Heart right ventricle (tissue), 16 donors: ENCODE results near the gene ORC1. TPM values are rescaled to one million over a fixed set of nuclear protein-coding genes. Genes with fewer than 3 reads are reported as not detected.
A peak's percentile ranks its signal among the peaks of the same experiment; 100 is the strongest.

Source experiments
- ATAC-seq, 8 donors: fragments of 200-7000 bp; cut with Tn5 transposase; one replicate each; pipeline ENCODE4 v1.9.1; 2020; ENCODE audit warnings: mild to moderate bottlenecking in 8 of 8, moderate library complexity in 8 of 8, moderate number of reproducible peaks in 1 of 8
- DNase-seq, 2 donors: peaks; one replicate each; pipeline ENCODE4 v3.0.0-alpha.2; 2020
- H3K27ac ChIP-seq, 10 donors: fragments of 200-600 bp; sonication (generic) in 2 of 10; one replicate each; pipeline versions ENCODE4 v1.5.0 to v1.8.0; 2020 to 2022; ENCODE audit warnings: mild to moderate bottlenecking in 3 of 10
- H3K27me3 ChIP-seq, 7 donors: fragments of 200-600 bp; one replicate each; pipeline ENCODE4 v1.8.0; 2021 to 2022; ENCODE audit warnings: mild to moderate bottlenecking in 2 of 7
- H3K36me3 ChIP-seq, 9 donors: fragments of 200-600 bp; sonication (generic) in 1 of 9; one replicate each; pipeline versions ENCODE4 v1.5.0 to v1.8.0; 2020 to 2022; ENCODE audit warnings: mild to moderate bottlenecking in 2 of 9
- H3K4me1 ChIP-seq, 9 donors: fragments of 200-600 bp; sonication (generic) in 1 of 9; one replicate each; pipeline versions ENCODE4 v1.5.0 to v1.8.0; 2020 to 2022; ENCODE audit warnings: mild to moderate bottlenecking in 4 of 9
- H3K4me3 ChIP-seq, 10 donors: fragments of 200-600 bp; sonication (generic) in 2 of 10; one replicate each; pipeline versions ENCODE4 v1.5.0 to v1.8.0; 2020 to 2022; ENCODE audit warnings: mild to moderate bottlenecking in 7 of 10, moderate library complexity in 2 of 10
- H3K9me3 ChIP-seq, 11 donors: fragments of 200-600 bp in 10 of 11; sonication (generic) in 2 of 11; one replicate each; pipeline versions ENCODE4 v1.5.0 to v1.8.0; 2013 to 2022; ENCODE audit warnings: mild to moderate bottlenecking in 2 of 11, control low read depth in 1 of 11, moderate library complexity in 1 of 11
- CTCF ChIP-seq, 9 donors: fragments of 200-600 bp; sonication (generic) in 2 of 9; IDR thresholded peaks; one replicate each; pipeline versions ENCODE4 v1.5.0 to v1.8.0; 2021 to 2022; ENCODE audit warnings: antibody characterized with exemption in 9 of 9, mild to moderate bottlenecking in 5 of 9, moderate library complexity in 1 of 9
- WGBS, 2 donors: extraction: QIAGEN DNeasy Blood & Tissue Kit; methylation state at CpG; one replicate each; pipeline ENCODE4 v1.1.7; 2013; ENCODE audit warnings: inconsistent platforms in 1 of 2; 5-methylcytosine and 5-hydroxymethylcytosine counted together
- intact Hi-C, 10 donors: fragments of 100-400 bp; cut with DNase I; formaldehyde crosslinking; loops; one replicate each; pipeline versions ENCODE4 v1.11.1 to v1.14.2; 2022
- polyA plus RNA-seq, 2 donors: library from polyadenylated mRNA; stranded (reverse); fragments of 200-250 nt; gene quantifications; one replicate each; pipeline ENCODE4 v1.2.3, GENCODE V29; 2013
- total RNA-seq, 10 donors: library from RNA; stranded (reverse); fragmentation: NEBNext Ultra II Directional in 3 of 10; extraction: Animal tissue kit (Norgen Biotek cat#: 25700) in 3 of 10; gene quantifications; one replicate each; pipeline versions ENCODE4 v1.2.1 to v1.2.4, GENCODE V29; 2021 to 2023
- donor health status: Arrhythmogenic right ventricular cardiomyopathy.
- donor health status: ischemic (EF 13 %, LVEDD 7.1; RV severe dilation, severe dysfunction).
- donor health status: healthy with polysubstance abuse.
- donor health status: DM: no; HTN: yes; CAD: no.
- donor health status: DM: no; HTN: no; CAD: no.
- donor health status: ischemic (EF 25% LVEDD 6.9; RV normal size, moderate dysfunction).
- donor health status: ischemic (EF 25% LVEDD 5.7; RV mildly dilated, moderate dysfunction).
- donor health status: healthy.
- donor health status: DM: yes; HTN: yes; CAD: no.
- donor health status: Ischemic cardiomyopathy.
- donor health status: ischemic (EF 35%, LVEDD 5.7; RV mildly dilated, moderate dysfunction).
- donor health status: nonischemic (EF 11% LVEDD 7.7; RV severe dilation, severe dysfunction).
- donor health status: DM: yes; HTN: yes; CAD: no.
- donor health status: PGD.
- donor health status: ischemic (EF 29% LVEDD 5.4; RV normal size, mild dysfunction).
- donor health status: nonischemic (EF 23%, LVEDD 6.1; RV moderate dilation, normal function).

The ORC1 gene
- total and polyA plus RNA-seq, 12 donors: 0.08 to 0.90 (median 0.22) TPM; not detected in 3

- WGBS, 2 donors: 83 to 87% methylated on average over 5 of the region's 5 CpGs
- no peaks in the 10 kb centered on the region for H3K9me3 ChIP-seq
- ATAC-seq: no peak
- TF ChIP-seq CTCF (IDR thresholded peaks at IDR 0.05): no peak
- no peak for DNase-seq
- peak overlapping the region in 3 of 10 donors; percentile 85 to 94 (median 89) for H3K4me3 ChIP-seq
- H3K4me1 ChIP-seq: peaks cover 0 to 26% (median 12%) of the 10 kb centered on the region in 9 donors
- peak overlapping the region in 2 of 10 donors; percentile 96 to 99 for H3K27ac ChIP-seq
- H3K27me3 ChIP-seq: peaks cover 0 to 10% (median 0%) of the 10 kb centered on the region in 7 donors
- peaks cover 3 to 50% (median 30%) of the 10 kb centered on the region in 9 donors for H3K36me3 ChIP-seq
- intact Hi-C loops: loop anchor here in 1 of 10 donors (10.0 kb wide), 1 partner anchor 320 kb away; no protein-coding TSS in a partner anchor
These were observed 39.9 kb downstream of the ORC1 start for GRCh38 chr1:52364235-52364839.

- intact Hi-C loops: loop anchor here in 1 of 10 donors (10.0 kb wide), 1 partner anchor 324 kb away; no protein-coding TSS in a partner anchor
- H3K9me3 ChIP-seq: no peaks in the 10 kb centered on the region
- no peak for ATAC-seq
- 89 to 92% methylated on average over 7 of the region's 7 CpGs for WGBS, 2 donors
- TF ChIP-seq CTCF (IDR thresholded peaks at IDR 0.05): no peak
- H3K27ac ChIP-seq: no peak overlapping the region
- no peak for DNase-seq
- H3K4me3 ChIP-seq: no peak overlapping the region
- H3K4me1 ChIP-seq: peaks cover 0 to 14% (median 9%) of the 10 kb centered on the region in 9 donors
- H3K36me3 ChIP-seq: peaks cover 9 to 88% (median 67%) of the 10 kb centered on the region in 9 donors
- H3K27me3 ChIP-seq: no peaks in the 10 kb centered on the region
These were observed 43.6 kb downstream of the ORC1 start for GRCh38 chr1:52360595-52360968.

- ATAC-seq: no peak
- H3K36me3 ChIP-seq: peaks cover 9 to 94% (median 74%) of the 10 kb centered on the region in 9 donors
- intact Hi-C loops: loop anchor here in 1 of 10 donors (10.0 kb wide), 1 partner anchor 325 kb away; no protein-coding TSS in a partner anchor
These were observed 44.3 kb downstream of the ORC1 start for GRCh38 chr1:52359676-52360594.

More at GRCh38 chr1:52359676-52360594, 44.3 kb downstream of the ORC1 start:
- no peak overlapping the region for H3K27ac ChIP-seq
- H3K4me3 ChIP-seq: no peak overlapping the region
- no peaks in the 10 kb centered on the region for H3K27me3 ChIP-seq
- WGBS, 2 donors: 95% methylated on average over 24 of the region's 24 CpGs
- no peaks in the 10 kb centered on the region for H3K9me3 ChIP-seq
- H3K4me1 ChIP-seq: peaks cover 0 to 14% (median 6%) of the 10 kb centered on the region in 9 donors
- DNase-seq: no peak
- TF ChIP-seq CTCF (IDR thresholded peaks at IDR 0.05): no peak
